ENCODE measurements around the gene ZSWIM4. TPM values are rescaled to one million over a fixed set of nuclear protein-coding genes. Genes with fewer than 3 reads are reported as not detected.

ZSWIM4 gene
- total RNA-seq, 4 donors from 2014 or later = 6.9 to 15.6 (median 8.9) TPM

DNA sequence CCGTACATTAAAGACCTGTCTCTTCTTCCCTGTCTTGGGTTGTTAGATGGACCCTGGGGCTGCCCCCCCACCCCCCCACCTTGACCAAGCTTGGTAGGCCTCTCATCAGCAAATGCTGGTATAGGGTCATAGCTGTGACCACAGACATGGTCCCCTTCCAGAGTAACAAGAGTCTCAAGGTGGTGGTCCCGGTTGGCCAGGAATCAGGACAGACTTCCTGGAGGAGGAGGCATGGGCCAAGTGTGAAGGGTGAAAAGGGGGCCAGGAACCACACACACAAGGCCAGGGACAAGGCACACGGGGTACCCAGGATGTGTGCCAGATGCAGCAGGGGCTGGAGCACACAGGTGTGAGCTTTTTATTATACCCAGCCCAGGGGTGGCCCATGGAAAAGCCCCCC, 32.0 kb upstream of the ZSWIM4 start:
- no peaks in the 10 kb centered on the region for H3K27me3 ChIP-seq
- no peak overlapping the region for H3K27ac ChIP-seq
- peaks cover 34 to 36% of the 10 kb centered on the region in 2 donors for H3K36me3 ChIP-seq
- 96 to 100% methylated on average over 3 of the region's 3 CpGs for WGBS, 2 donors
- TF ChIP-seq POLR2A (IDR thresholded peaks at IDR 0.05) (no peak), CTCF (IDR thresholded peaks at IDR 0.05) (no peak)
- no peaks in the 10 kb centered on the region for H3K9me3 ChIP-seq
- intact Hi-C loops (cut with DNase I) = no loop called here
- H3K4me1 ChIP-seq = peaks cover 10% of the 10 kb centered on the region in 2 donors
- no peak overlapping the region for H3K4me3 ChIP-seq (replicated peaks in 1 of 3)
- DNase-seq = no peak

DNA sequence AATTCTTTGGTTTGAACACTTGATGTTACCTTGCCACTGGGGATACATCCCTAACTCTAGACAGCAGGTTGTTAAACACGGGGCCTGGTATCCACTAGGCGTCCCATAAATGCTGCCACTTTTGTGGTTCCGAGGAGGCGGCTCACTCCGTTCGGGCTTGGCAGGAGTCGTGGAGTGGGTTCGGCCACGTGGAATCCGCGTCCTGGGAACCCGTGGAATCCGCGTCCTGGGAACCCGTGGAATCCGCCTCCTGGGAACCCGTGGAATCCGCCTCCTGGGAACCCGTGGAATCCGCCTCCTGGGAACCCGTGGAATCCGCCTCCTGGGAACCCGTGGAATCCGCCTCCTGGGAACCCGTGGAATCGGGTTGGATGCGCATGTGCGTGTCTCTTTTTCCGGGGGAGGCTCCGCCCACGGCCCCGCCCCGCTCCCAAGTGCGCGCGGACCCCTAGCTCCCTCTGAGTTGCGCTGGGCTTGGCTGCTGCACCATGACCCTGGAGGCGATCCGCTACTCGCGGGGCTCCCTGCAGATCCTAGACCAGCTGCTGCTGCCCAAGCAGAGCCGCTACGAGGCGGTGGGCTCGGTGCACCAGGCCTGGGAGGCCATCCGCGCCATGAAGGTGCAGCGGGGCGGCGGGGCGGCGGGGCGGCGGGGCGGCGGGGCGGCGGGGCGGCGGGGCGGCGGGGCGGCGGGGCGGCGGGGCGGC, 31.0 kb upstream of the ZSWIM4 start, which contains the start of gene MRI1:
Gene MRI1, plus strand, starts transcription at position 422 of the 707 bp plus-strand sequence. Its CDS starts 67 bp downstream, at position 489.
- no peaks in the 10 kb centered on the region for H3K9me3 ChIP-seq
- no peaks in the 10 kb centered on the region for H3K27me3 ChIP-seq
- peak; percentile 79 to 84 for DNase-seq
- peak in 1 of 6 experiments; percentile 6 for TF ChIP-seq CTCF (IDR thresholded peaks at IDR 0.05)
- peak in 1 of 2 donors; percentile 74 for TF ChIP-seq POLR2A (IDR thresholded peaks at IDR 0.05)
- peaks cover 29 to 34% of the 10 kb centered on the region in 2 donors for H3K36me3 ChIP-seq
- H3K4me3 ChIP-seq (replicated peaks in 1 of 3) = peak within 1 kb of the TSS in 2 of 3 donors; percentile 50 to 56
- intact Hi-C loops (cut with DNase I) = no loop called here
- peak within 1 kb of the TSS; percentile 4 to 67 (median 63) for H3K27ac ChIP-seq
- H3K4me1 ChIP-seq = peaks cover 10% of the 10 kb centered on the region in 2 donors
- 28 to 49% methylated on average over 7 to 17 of the region's 67 CpGs for WGBS, 2 donors

DNA sequence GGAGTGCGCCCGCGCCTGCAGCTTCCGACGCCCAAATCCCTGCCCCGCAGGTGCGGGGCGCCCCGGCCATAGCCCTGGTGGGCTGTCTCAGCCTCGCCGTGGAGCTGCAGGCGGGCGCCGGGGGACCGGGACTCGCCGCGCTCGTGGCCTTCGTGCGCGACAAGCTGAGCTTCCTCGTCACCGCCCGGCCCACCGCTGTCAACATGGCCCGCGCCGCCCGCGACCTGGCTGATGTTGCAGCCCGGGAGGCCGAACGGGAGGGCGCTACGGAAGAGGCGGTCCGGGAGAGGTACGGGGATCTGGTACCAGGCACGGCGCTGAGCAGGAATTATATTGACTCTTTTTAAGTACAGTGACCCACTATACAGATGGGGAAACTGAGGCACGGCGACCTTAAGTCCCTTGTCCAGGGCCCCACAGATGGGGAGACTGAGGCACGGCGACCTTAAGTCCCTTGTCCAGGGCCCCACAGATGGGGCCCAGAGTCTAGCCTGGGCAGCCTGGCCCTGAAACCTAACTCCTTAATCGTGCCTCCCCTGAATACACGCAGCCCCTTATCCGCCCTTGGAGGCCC, 30.3 kb upstream of the ZSWIM4 start:
- intact Hi-C loops (cut with DNase I) = no loop called here
- no peaks in the 10 kb centered on the region for H3K27me3 ChIP-seq
- peaks cover 26 to 36% of the 10 kb centered on the region in 2 donors for H3K36me3 ChIP-seq
- H3K4me3 ChIP-seq (replicated peaks in 1 of 3) = peak overlapping the region in 2 of 3 donors; percentile 50 to 56
- no peak for TF ChIP-seq POLR2A (IDR thresholded peaks at IDR 0.05)
- no peak for TF ChIP-seq CTCF (IDR thresholded peaks at IDR 0.05)
- H3K9me3 ChIP-seq = no peaks in the 10 kb centered on the region
- H3K4me1 ChIP-seq = peaks cover 12% of the 10 kb centered on the region in 2 donors
- WGBS, 2 donors = 3 to 6% methylated on average over 16 to 30 of the region's 48 CpGs
- DNase-seq = peak; percentile 36 to 38
- H3K27ac ChIP-seq = peak overlapping the region; percentile 4 to 67 (median 63)

- H3K36me3 ChIP-seq = peaks cover 19 to 31% of the 10 kb centered on the region in 2 donors
- peak overlapping the region in 2 of 3 donors; percentile 50 to 56 for H3K4me3 ChIP-seq (replicated peaks in 1 of 3)
Observed at GRCh38 chr19:13765395-13766094, 29.7 kb upstream of the ZSWIM4 start.

More at GRCh38 chr19:13765395-13766094, 29.7 kb upstream of the ZSWIM4 start:
- H3K4me1 ChIP-seq = peaks cover 18% of the 10 kb centered on the region in 2 donors
- H3K27ac ChIP-seq = peak overlapping the region; percentile 4 to 67 (median 63)
- H3K27me3 ChIP-seq = no peaks in the 10 kb centered on the region
- intact Hi-C loops (cut with DNase I) = no loop called here
- H3K9me3 ChIP-seq = no peaks in the 10 kb centered on the region
- WGBS, 2 donors = 54% methylated on average over 16 to 17 of the region's 19 CpGs
- DNase-seq = no peak
- TF ChIP-seq POLR2A (IDR thresholded peaks at IDR 0.05) (no peak), CTCF (IDR thresholded peaks at IDR 0.05) (no peak)
